ENCODE results near the gene ULK2.

DNA sequence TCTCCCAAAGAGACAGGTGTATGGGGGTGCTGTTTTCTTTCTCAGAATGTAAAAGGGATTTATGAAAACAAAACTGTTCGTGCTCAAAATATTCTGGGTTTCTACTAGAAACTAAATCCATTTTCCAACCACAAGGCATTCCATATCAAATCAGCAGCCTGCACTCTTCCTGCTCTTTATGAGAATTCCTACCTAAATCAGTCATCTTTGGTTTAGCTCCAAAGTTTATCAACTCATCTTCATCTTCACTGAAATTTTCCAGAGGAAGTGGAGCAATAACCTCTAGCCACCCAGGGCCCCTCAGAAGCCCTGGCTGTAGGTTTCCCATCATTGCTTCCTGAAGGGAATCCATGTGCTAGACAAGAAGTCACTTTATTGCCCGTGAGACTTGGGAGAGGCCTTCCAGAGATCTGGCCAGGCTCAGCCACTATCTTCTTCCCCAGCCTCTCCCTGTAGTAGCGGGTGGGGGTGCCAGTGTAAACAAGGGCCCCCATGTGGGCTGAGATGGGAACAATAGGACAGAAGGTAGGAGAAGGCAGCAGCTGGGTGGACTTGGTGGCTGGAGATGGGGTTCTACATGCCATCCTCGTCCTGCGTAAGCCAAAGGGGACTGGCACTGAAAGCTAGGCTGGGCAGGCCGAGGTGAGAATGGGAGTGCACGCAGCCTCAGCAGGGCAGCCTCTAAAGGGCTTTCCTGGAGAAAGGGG, 97.6 kb downstream of the ULK2 start:
- no peak for TF ChIP-seq POLR2AphosphoS5 (IDR thresholded peaks at IDR 0.05; ENCODE audit: low read depth, low read length)
- TF ChIP-seq FOXP2 (optimal IDR thresholded peaks at IDR 0.05; ENCODE audit: borderline replicate concordance, extremely low read depth, extremely low read length, insufficient read depth), result no peak
- TF ChIP-seq TAF1 (IDR thresholded peaks at IDR 0.05; ENCODE audit: borderline replicate concordance, insufficient read depth, low read length), result no peak
- TF ChIP-seq, protein P1, sequence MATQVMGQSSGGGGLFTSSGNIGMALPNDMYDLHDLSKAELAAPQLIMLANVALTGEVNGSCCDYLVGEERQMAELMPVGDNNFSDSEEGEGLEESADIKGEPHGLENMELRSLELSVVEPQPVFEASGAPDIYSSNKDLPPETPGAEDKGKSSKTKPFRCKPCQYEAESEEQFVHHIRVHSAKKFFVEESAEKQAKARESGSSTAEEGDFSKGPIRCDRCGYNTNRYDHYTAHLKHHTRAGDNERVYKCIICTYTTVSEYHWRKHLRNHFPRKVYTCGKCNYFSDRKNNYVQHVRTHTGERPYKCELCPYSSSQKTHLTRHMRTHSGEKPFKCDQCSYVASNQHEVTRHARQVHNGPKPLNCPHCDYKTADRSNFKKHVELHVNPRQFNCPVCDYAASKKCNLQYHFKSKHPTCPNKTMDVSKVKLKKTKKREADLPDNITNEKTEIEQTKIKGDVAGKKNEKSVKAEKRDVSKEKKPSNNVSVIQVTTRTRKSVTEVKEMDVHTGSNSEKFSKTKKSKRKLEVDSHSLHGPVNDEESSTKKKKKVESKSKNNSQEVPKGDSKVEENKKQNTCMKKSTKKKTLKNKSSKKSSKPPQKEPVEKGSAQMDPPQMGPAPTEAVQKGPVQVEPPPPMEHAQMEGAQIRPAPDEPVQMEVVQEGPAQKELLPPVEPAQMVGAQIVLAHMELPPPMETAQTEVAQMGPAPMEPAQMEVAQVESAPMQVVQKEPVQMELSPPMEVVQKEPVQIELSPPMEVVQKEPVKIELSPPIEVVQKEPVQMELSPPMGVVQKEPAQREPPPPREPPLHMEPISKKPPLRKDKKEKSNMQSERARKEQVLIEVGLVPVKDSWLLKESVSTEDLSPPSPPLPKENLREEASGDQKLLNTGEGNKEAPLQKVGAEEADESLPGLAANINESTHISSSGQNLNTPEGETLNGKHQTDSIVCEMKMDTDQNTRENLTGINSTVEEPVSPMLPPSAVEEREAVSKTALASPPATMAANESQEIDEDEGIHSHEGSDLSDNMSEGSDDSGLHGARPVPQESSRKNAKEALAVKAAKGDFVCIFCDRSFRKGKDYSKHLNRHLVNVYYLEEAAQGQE (IDR thresholded peaks at IDR 0.05; ENCODE audit: insufficient read depth in 1 of 2, low read depth in 2 of 2, low read length in 2 of 2), result no peak

Data from PFSK-1 (cell line).